GM23338 (cell line): ENCODE measurements around the gene SSB. TPM values are rescaled to one million over a fixed set of nuclear protein-coding genes. Genes with fewer than 3 reads are reported as not detected.
"Not testable (repeated sequence)": the region's sequence is repeated elsewhere in the genome, so short reads cannot be mapped to it uniquely, and the experiment has no call there.

Source experiments
- ATAC-seq: fragments of 200-7000 bp; cut with Tn5 transposase; 3 replicates; pipeline ENCODE4 v1.9.1; 2020
- DNase-seq: peaks from one replicate; pipeline ENCODE4 v3.0.0-alpha.2; 2015; ENCODE audit warnings: low spot score
- H2AFZ ChIP-seq: fragments of 200-600 bp; sonication (generic); 2 replicates; pipeline ENCODE4 v1.8.0; 2016; ENCODE audit warnings: antibody characterized with exemption, mild to moderate bottlenecking, moderate library complexity
- H3F3A ChIP-seq: fragments of 200-600 bp; sonication (generic); replicated peaks from 2 replicates; pipeline ENCODE4 v1.8.0; 2017; ENCODE audit warnings: antibody characterized with exemption, mixed run types, low read depth
- H3K27ac ChIP-seq: fragments of 200-600 bp; sonication (generic); 2 replicates; pipeline ENCODE4 v1.6.1; 2016; ENCODE audit warnings: low read depth
- H3K27me3 ChIP-seq: fragments of 200-600 bp; sonication (generic); 2 replicates; pipeline ENCODE4 v1.8.0; 2016; ENCODE audit warnings: mild to moderate bottlenecking, mixed run types, moderate library complexity; ENCODE audit not compliant: insufficient read depth
- H3K36me3 ChIP-seq: fragments of 200-600 bp; sonication (generic); 2 replicates; pipeline ENCODE4 v1.8.0; 2016; ENCODE audit warnings: mild to moderate bottlenecking; ENCODE audit not compliant: insufficient read depth
- H3K4me1 ChIP-seq: fragments of 200-600 bp; sonication (generic); 2 replicates; pipeline ENCODE4 v1.8.0; 2016; ENCODE audit warnings: mild to moderate bottlenecking, moderate library complexity; ENCODE audit not compliant: insufficient read depth
- H3K4me2 ChIP-seq: fragments of 200-600 bp; sonication (generic); 2 replicates; pipeline ENCODE4 v1.7.1; 2017; ENCODE audit warnings: mixed run types
- H3K4me3 ChIP-seq: fragments of 200-600 bp; sonication (generic); 2 replicates; pipeline ENCODE4 v1.6.1; 2016; ENCODE audit warnings: mixed run types
- H3K79me2 ChIP-seq: fragments of 200-600 bp; sonication (generic); replicated peaks from 2 replicates; pipeline ENCODE4 v1.8.0; 2017; ENCODE audit warnings: mild to moderate bottlenecking; ENCODE audit not compliant: insufficient read depth
- H3K9me2 ChIP-seq: fragments of 200-600 bp; sonication (generic); 2 replicates; pipeline ENCODE4 v1.8.0; 2017; ENCODE audit not compliant: insufficient read depth
- H4K20me1 ChIP-seq: fragments of 200-600 bp; sonication (generic); replicated peaks from 2 replicates; pipeline ENCODE4 v1.8.0; 2017; ENCODE audit warnings: mild to moderate bottlenecking; ENCODE audit not compliant: insufficient read depth
- H3K27ac Mint-ChIP-seq: 2 replicates; pipeline ENCODE4 v1.8.0; 2020; ENCODE audit warnings: inconsistent platforms, mild to moderate bottlenecking, moderate library complexity, mixed read lengths
- H3K27me3 Mint-ChIP-seq: 3 replicates; pipeline ENCODE4 v1.8.0; 2022; ENCODE audit warnings: low read depth, mild to moderate bottlenecking, moderate library complexity, mixed read lengths, inconsistent platforms; ENCODE audit not compliant: insufficient read depth, poor library complexity
- H3K36me3 Mint-ChIP-seq: 3 replicates; pipeline ENCODE4 v1.8.0; 2021; ENCODE audit warnings: low read depth, mild to moderate bottlenecking, inconsistent platforms, moderate library complexity, mixed read lengths
- H3K4me1 Mint-ChIP-seq: 3 replicates; pipeline ENCODE4 v1.8.0; 2020; ENCODE audit warnings: mild to moderate bottlenecking, inconsistent platforms, mixed read lengths
- H3K4me3 Mint-ChIP-seq: 3 replicates; pipeline ENCODE4 v1.8.0; 2021; ENCODE audit warnings: moderate library complexity, mild to moderate bottlenecking, inconsistent platforms, mixed read lengths
- H3K9me3 Mint-ChIP-seq: 3 replicates; pipeline ENCODE4 v1.8.0; 2020; ENCODE audit warnings: moderate library complexity, mild to moderate bottlenecking, inconsistent platforms, mixed read lengths
- CREB1 ChIP-seq: fragments of 250-450 bp; sonication (Bioruptor Pico); IDR thresholded peaks from 2 replicates; pipeline ENCODE4 v1.5.0; 2020; ENCODE audit warnings: low read depth, mild to moderate bottlenecking, moderate library complexity
- CTCF ChIP-seq, 2 experiments: fragments of 200-600 bp in 1 of 2; sonication (generic) in 1 of 2; conservative IDR thresholded peaks; 2 replicates each; pipeline versions ENCODE4 v1.5.1 to v1.6.1; 2016 to 2017; ENCODE audit warnings: antibody characterized with exemption in 2 of 2, low read depth in 2 of 2, mild to moderate bottlenecking in 2 of 2, moderate library complexity in 1 of 2
- EZH2 ChIP-seq: fragments of 200-600 bp; sonication (generic); IDR thresholded peaks from one replicate; pipeline ENCODE4 v1.8.0; 2017; ENCODE audit warnings: antibody characterized with exemption, mild to moderate bottlenecking, low read depth; ENCODE audit not compliant: unreplicated experiment
- EZH2phosphoT487 ChIP-seq: fragments of 200-600 bp; sonication (generic); IDR thresholded peaks from one replicate; pipeline ENCODE4 v1.8.1; 2018; ENCODE audit warnings: antibody characterized with exemption; ENCODE audit not compliant: unreplicated experiment
- JUNB ChIP-seq: IDR thresholded peaks from one replicate; pipeline ENCODE4 v1.6.1; 2016; ENCODE audit warnings: antibody characterized with exemption; ENCODE audit not compliant: unreplicated experiment
- NANOG ChIP-seq: IDR thresholded peaks from 2 replicates; pipeline ENCODE4 v1.6.1; 2016; ENCODE audit warnings: antibody characterized with exemption, borderline replicate concordance
- POLR2AphosphoS5 ChIP-seq: IDR thresholded peaks from 2 replicates; pipeline ENCODE4 v1.6.1; 2016; ENCODE audit warnings: antibody characterized with exemption, low read depth
- STAT1 ChIP-seq: IDR thresholded peaks from one replicate; pipeline ENCODE4 v1.6.1; 2016; ENCODE audit warnings: antibody characterized with exemption; ENCODE audit not compliant: unreplicated experiment
- ZNF114 ChIP-seq: fragments of 250-450 bp; sonication (Bioruptor Pico); IDR thresholded peaks from 2 replicates; pipeline ENCODE4 v1.5.0; 2020; ENCODE audit warnings: mild to moderate bottlenecking, moderate library complexity
- ZNF331 ChIP-seq: fragments of 250-450 bp; sonication (Bioruptor Pico); IDR thresholded peaks from 2 replicates; pipeline ENCODE4 v1.5.0; 2020; ENCODE audit warnings: low read depth, mild to moderate bottlenecking, moderate library complexity
- polyA plus RNA-seq: library from polyadenylated mRNA; unstranded; fragments of >200 nt; fragmentation: Nextera tagmentation; extraction: Ambion mirVana; gene quantifications from 2 replicates; pipeline ENCODE4 v1.2.1, GENCODE V29; 2016
- total RNA-seq: library from RNA; depleted of rRNA; stranded (reverse); fragments of >200 nt; shearing (Covaris generic); gene quantifications from 2 replicates; pipeline ENCODE4 v1.2.3, GENCODE V29; 2014
- TF ChIP-seq, protein P1 (sequence below): IDR thresholded peaks from 2 replicates; pipeline ENCODE4 v1.6.1; 2016; ENCODE audit warnings: antibody characterized with exemption
- TF ChIP-seq, protein P2 (sequence below): IDR thresholded peaks from one replicate; pipeline ENCODE4 v1.6.1; 2018; ENCODE audit warnings: antibody characterized with exemption; ENCODE audit not compliant: unreplicated experiment

SSB gene
- total and polyA plus RNA-seq, 2 experiments from 2014 or later = 246 to 1,104 TPM

DNA sequence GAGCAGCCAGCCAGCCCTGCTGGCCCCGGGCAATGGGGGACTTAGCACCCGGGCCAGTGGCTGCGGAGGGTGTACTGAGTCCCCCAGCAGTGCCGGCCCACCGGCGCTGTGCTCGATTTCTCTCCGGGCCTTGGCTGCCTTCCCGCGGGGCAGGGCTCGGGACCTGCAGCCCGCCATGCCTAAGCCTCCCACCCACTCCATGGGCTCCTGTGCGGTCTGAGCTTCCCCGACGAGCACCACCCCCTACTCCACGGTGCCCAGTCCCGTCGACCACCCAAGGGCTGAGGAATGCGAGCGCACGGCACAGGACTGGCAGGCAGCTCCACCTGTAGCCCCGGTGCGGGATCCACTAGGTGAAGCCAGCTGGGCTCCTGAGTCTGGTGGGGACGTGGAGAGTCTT, 43.0 kb downstream of the SSB start:
- not testable (repeated sequence) for H3K4me3 Mint-ChIP-seq, H3K27me3 Mint-ChIP-seq, H3F3A ChIP-seq, H4K20me1 ChIP-seq, H3K4me2 ChIP-seq, H3K4me1 ChIP-seq, H3K9me3 Mint-ChIP-seq, H3K27me3 ChIP-seq, H3K4me1 Mint-ChIP-seq, H2AFZ ChIP-seq, H3K4me3 ChIP-seq, DNase-seq, ATAC-seq, H3K27ac ChIP-seq, H3K36me3 ChIP-seq, H3K27ac Mint-ChIP-seq, H3K9me2 ChIP-seq
- H3K79me2 ChIP-seq = peaks cover 49% of the 10 kb centered on the region
- H3K36me3 Mint-ChIP-seq = peaks cover 37% of the 10 kb centered on the region

DNA sequence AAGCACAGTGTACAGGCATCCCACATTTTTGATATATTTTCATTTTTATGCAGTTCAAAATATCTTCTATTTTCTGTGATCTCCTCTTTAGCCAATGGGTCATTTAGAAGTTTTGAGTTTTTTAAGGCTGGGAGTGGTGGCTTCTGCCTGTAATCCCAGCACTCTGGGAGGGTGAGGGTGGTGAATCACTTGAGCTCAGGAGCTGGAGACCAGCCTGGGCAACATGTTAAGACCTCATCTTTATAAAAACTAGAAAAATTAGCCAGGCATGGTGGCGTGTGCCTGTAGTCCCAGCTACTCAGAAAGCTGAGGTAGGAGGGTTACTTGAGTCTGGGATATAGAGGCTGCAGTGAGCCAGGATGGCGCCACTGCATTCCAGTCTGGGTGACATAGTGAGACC, 46.3 kb downstream of the SSB start:
- no peak overlapping the region for H3K27ac ChIP-seq
- H3K79me2 ChIP-seq = peaks cover 57% of the 10 kb centered on the region
- no peak overlapping the region for H3K4me3 Mint-ChIP-seq
- H3K27me3 Mint-ChIP-seq = peaks cover 3% of the 10 kb centered on the region
- no peaks in the 10 kb centered on the region; the same call in 1 of the 2 replicates for H3K9me2 ChIP-seq
- ATAC-seq (no peak), DNase-seq (no peak)
- no peak overlapping the region for H2AFZ ChIP-seq
- 0 out of 2 replicates have a peak, but pooled peaks cover 3% of the 10 kb centered on the region for H3K4me1 ChIP-seq
- peaks cover 34% of the 10 kb centered on the region for H3K36me3 Mint-ChIP-seq
- H4K20me1 ChIP-seq = peaks cover 9% of the 10 kb centered on the region
- no peaks in the 10 kb centered on the region for H3K36me3 ChIP-seq
- no peaks in the 10 kb centered on the region for H3K27me3 ChIP-seq
- H3K4me2 ChIP-seq = no peak overlapping the region
- no peak overlapping the region for H3K27ac Mint-ChIP-seq
- H3K4me1 Mint-ChIP-seq = peaks cover 5% of the 10 kb centered on the region; the same call in 1 of the 3 replicates
- H3K9me3 Mint-ChIP-seq = no peaks in the 10 kb centered on the region; the same call in 1 of the 3 replicates
- H3K4me3 ChIP-seq = no peak overlapping the region
- no peaks in the 10 kb centered on the region for H3F3A ChIP-seq
- no peak for TF ChIP-seq NANOG
- no peak for TF ChIP-seq EZH2
- TF ChIP-seq CREB1 (CRISPR knock-in tag) = no peak
- no peak for TF ChIP-seq STAT1
- TF ChIP-seq, protein P1, sequence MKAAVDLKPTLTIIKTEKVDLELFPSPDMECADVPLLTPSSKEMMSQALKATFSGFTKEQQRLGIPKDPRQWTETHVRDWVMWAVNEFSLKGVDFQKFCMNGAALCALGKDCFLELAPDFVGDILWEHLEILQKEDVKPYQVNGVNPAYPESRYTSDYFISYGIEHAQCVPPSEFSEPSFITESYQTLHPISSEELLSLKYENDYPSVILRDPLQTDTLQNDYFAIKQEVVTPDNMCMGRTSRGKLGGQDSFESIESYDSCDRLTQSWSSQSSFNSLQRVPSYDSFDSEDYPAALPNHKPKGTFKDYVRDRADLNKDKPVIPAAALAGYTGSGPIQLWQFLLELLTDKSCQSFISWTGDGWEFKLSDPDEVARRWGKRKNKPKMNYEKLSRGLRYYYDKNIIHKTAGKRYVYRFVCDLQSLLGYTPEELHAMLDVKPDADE = no peak
- TF ChIP-seq POLR2AphosphoS5 = no peak
- TF ChIP-seq JUNB = no peak
- TF ChIP-seq, protein P2, sequence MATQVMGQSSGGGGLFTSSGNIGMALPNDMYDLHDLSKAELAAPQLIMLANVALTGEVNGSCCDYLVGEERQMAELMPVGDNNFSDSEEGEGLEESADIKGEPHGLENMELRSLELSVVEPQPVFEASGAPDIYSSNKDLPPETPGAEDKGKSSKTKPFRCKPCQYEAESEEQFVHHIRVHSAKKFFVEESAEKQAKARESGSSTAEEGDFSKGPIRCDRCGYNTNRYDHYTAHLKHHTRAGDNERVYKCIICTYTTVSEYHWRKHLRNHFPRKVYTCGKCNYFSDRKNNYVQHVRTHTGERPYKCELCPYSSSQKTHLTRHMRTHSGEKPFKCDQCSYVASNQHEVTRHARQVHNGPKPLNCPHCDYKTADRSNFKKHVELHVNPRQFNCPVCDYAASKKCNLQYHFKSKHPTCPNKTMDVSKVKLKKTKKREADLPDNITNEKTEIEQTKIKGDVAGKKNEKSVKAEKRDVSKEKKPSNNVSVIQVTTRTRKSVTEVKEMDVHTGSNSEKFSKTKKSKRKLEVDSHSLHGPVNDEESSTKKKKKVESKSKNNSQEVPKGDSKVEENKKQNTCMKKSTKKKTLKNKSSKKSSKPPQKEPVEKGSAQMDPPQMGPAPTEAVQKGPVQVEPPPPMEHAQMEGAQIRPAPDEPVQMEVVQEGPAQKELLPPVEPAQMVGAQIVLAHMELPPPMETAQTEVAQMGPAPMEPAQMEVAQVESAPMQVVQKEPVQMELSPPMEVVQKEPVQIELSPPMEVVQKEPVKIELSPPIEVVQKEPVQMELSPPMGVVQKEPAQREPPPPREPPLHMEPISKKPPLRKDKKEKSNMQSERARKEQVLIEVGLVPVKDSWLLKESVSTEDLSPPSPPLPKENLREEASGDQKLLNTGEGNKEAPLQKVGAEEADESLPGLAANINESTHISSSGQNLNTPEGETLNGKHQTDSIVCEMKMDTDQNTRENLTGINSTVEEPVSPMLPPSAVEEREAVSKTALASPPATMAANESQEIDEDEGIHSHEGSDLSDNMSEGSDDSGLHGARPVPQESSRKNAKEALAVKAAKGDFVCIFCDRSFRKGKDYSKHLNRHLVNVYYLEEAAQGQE = no peak
- TF ChIP-seq EZH2phosphoT487 = no peak
- no peak for TF ChIP-seq ZNF114 (CRISPR knock-in tag)
- no peak for TF ChIP-seq CTCF (conservative IDR thresholded peaks at IDR 0.05; ENCODE audit: low read depth in 2 of 2)
- TF ChIP-seq ZNF331 = no peak
